K562 (cell line): ENCODE measurements around the gene SYF2. TPM values are rescaled to one million over a fixed set of nuclear protein-coding genes. Genes with fewer than 3 reads are reported as not detected.

Experiments
- ATAC-seq: fragments of 200-7000 bp; cut with Tn5 transposase; 3 replicates; pipeline ENCODE4 v1.9.1; 2020; ENCODE audit warnings: moderate library complexity
- BruUV-seq: library from RNA; stranded (reverse); fragments of 400-500 nt; replicated peaks from 2 replicates; lab custom pipeline; 2021; lab: Mats Ljungman, UMichigan
- CTCF ChIA-PET: fragments of 300-600 bp; formaldehyde crosslinking; extraction: SDS; loops from one replicate; lab custom pipeline; 2021; ENCODE audit warnings: low intra/inter-chr PET ratio; lab: Yijun Ruan, JAX
- POLR2A ChIA-PET: fragments of 300-600, 350-650 bp; sonication (Branson Sonifier 250); formaldehyde crosslinking; extraction: SDS; loops from one replicate; lab custom pipeline; 2021; ENCODE audit warnings: antibody characterized with exemption, inconsistent platforms; lab: Yijun Ruan, JAX
- DNase-seq, 4 experiments: peaks; one replicate each; pipeline versions ENCODE4 v3.0.0 to v3.0.0-alpha.2; 2011 to 2018; ENCODE audit warnings: low spot score in 3 of 4, mixed read lengths in 3 of 4; ENCODE audit errors: extremely low read depth in 1 of 4
- FAIRE-seq: peaks from 2 replicates; lab custom pipeline; 2011; peaks lifted over from hg19 to GRCh38; lab: Jason Lieb, UNC
- H2AFZ ChIP-seq: 2 replicates; pipeline ENCODE4 v1.6.0; 2011; ENCODE audit warnings: low read depth, low read length, control low read depth, inconsistent platforms
- H3K27ac ChIP-seq: fragments of 200-600 bp; 3 replicates; pipeline ENCODE4 v1.8.0; 2011; ENCODE audit warnings: low read depth, mild to moderate bottlenecking, control low read depth, inconsistent platforms, low read length, moderate library complexity, mixed read lengths; ENCODE audit errors: extremely low read depth
- H3K27me3 ChIP-seq, 2 experiments: fragments of 300-600 bp in 1 of 2; 2 replicates in 1 of 2; 3 replicates in 1 of 2; pipeline versions ENCODE4 v1.6.0 to v1.8.0; 2011; ENCODE audit warnings: inconsistent platforms in 2 of 2, low read length in 2 of 2, mild to moderate bottlenecking in 1 of 2, mixed read lengths in 1 of 2, moderate library complexity in 1 of 2; ENCODE audit not compliant: control insufficient read depth in 2 of 2, insufficient read depth in 2 of 2
- H3K36me3 ChIP-seq: fragments of 300-600 bp; 3 replicates; pipeline ENCODE4 v1.8.0; 2011; ENCODE audit warnings: mild to moderate bottlenecking, low read length, inconsistent platforms; ENCODE audit not compliant: control insufficient read depth, insufficient read depth
- H3K4me1 ChIP-seq, 2 experiments: fragments of 200-600 bp in 1 of 2; replicated peaks in 1 of 2; 2 replicates in 1 of 2; 3 replicates in 1 of 2; pipeline versions ENCODE4 v1.5.1 to v1.8.0; 2011; ENCODE audit warnings: inconsistent platforms in 2 of 2, low read length in 2 of 2, mild to moderate bottlenecking in 1 of 2, mixed read lengths in 1 of 2, moderate library complexity in 1 of 2; ENCODE audit not compliant: control insufficient read depth in 2 of 2, insufficient read depth in 2 of 2
- H3K4me2 ChIP-seq: 2 replicates; pipeline ENCODE4 v1.6.1; 2011; ENCODE audit warnings: low read length, control low read depth, inconsistent platforms, mixed read lengths; ENCODE audit not compliant: insufficient read depth
- H3K4me3 ChIP-seq: fragments of 200-600 bp; sonication (generic), shearing (Covaris generic); 2 replicates; pipeline ENCODE4 v1.5.1; 2016; ENCODE audit warnings: control low read depth, inconsistent platforms
- H3K79me2 ChIP-seq: fragments of 200-600 bp; 3 replicates; pipeline ENCODE4 v1.8.0; 2011; ENCODE audit warnings: low read length, inconsistent platforms; ENCODE audit not compliant: control insufficient read depth, insufficient read depth
- H3K9ac ChIP-seq, 2 experiments: 2 replicates each; pipeline versions ENCODE4 v1.6.0 to v1.6.1; 2011; ENCODE audit warnings: low read depth in 2 of 2, low read length in 2 of 2, control low read depth in 1 of 2, inconsistent platforms in 1 of 2, mild to moderate bottlenecking in 1 of 2, mixed read lengths in 1 of 2; ENCODE audit not compliant: insufficient read depth in 1 of 2
- H3K9me1 ChIP-seq: one replicate; pipeline ENCODE4 v1.6.0; 2011; ENCODE audit warnings: inconsistent platforms, mild to moderate bottlenecking, low read length, moderate library complexity; ENCODE audit not compliant: control insufficient read depth, insufficient read depth
- H3K9me3 ChIP-seq: replicated peaks from 2 replicates; pipeline ENCODE4 v1.5.1; 2011; ENCODE audit warnings: low read depth, low read length, inconsistent platforms; ENCODE audit not compliant: control insufficient read depth, insufficient read depth
- H4K20me1 ChIP-seq: replicated peaks from 2 replicates; pipeline ENCODE4 v1.6.1; 2011; ENCODE audit warnings: low read length, inconsistent platforms, mixed read lengths; ENCODE audit not compliant: control insufficient read depth, insufficient read depth
- ATF7 ChIP-seq: fragments of 450-650 bp; IDR thresholded peaks from 2 replicates; pipeline ENCODE4 v1.7.1; 2014; ENCODE audit warnings: mild to moderate bottlenecking, moderate library complexity
- BRF1 ChIP-seq: IDR thresholded peaks from 3 replicates; pipeline ENCODE4 v1.6.1; 2011; ENCODE audit warnings: borderline replicate concordance, mild to moderate bottlenecking; ENCODE audit not compliant: insufficient read length; ENCODE audit errors: extremely low read depth
- CAMTA2 ChIP-seq: fragments of 250-450 bp; sonication (Bioruptor Pico); conservative IDR thresholded peaks from 2 replicates; pipeline ENCODE4 v1.5.1; 2022
- MAFG ChIP-seq: fragments of 450-650 bp; conservative IDR thresholded peaks from 2 replicates; pipeline ENCODE4 v1.6.1; 2016; ENCODE audit warnings: missing genetic modification characterization, missing compliant biosample characterization
- MTA2 ChIP-seq: fragments of 450-650 bp; IDR thresholded peaks from 2 replicates; pipeline ENCODE4 v1.6.1; 2016; ENCODE audit warnings: low read depth
- SUPT5H ChIP-seq: fragments of 450-650 bp; IDR thresholded peaks from 2 replicates; pipeline ENCODE4 v1.6.1; 2016
- ZNF316 ChIP-seq: fragments of 450-650 bp; IDR thresholded peaks from 2 replicates; pipeline ENCODE4 v1.6.1; 2016
- ZNF584 ChIP-seq: fragments of 200-800 bp; sonication (Bioruptor generic); IDR thresholded peaks from 2 replicates; pipeline ENCODE4 v1.6.1; 2016; ENCODE audit warnings: low read depth, mild to moderate bottlenecking, missing genetic modification characterization, missing compliant biosample characterization
- ZNF830 ChIP-seq: fragments of 250-450 bp; sonication (Bioruptor Pico); IDR thresholded peaks from 2 replicates; pipeline ENCODE4 v1.5.0; 2021; ENCODE audit warnings: mild to moderate bottlenecking
- WGBS: fragments of 100-300 bp; shearing (Covaris generic); methylation state at CpG from one replicate; pipeline ENCODE4 v1.1.6; 2016; ENCODE audit warnings: low coverage, mixed read lengths; ENCODE audit not compliant: insufficient coverage; ENCODE audit errors: missing lambda C conversion rate; 5-methylcytosine and 5-hydroxymethylcytosine counted together
- in situ Hi-C: fragments of 300-500 bp; cut with MboI; formaldehyde crosslinking; loops from 4 replicates; pipeline ENCODE4 v1.15.0; 2018; ENCODE audit warnings: inconsistent platforms, mixed read lengths
- intact Hi-C: fragments of 100-400 bp; cut with micrococcal nuclease; formaldehyde crosslinking; loops from 2 replicates; pipeline ENCODE4 v1.14.2; 2022
- polyA plus RNA-seq, 8 experiments: library from polyadenylated mRNA; depleted of rRNA in 4 of 8; stranded (reverse) in 5 of 8; unstranded in 3 of 8; fragments of >200 nt; fragmentation: Nextera tagmentation in 2 of 8; fragmentation: Illumina TruSeq in 1 of 8; extraction: Ambion mirVana in 2 of 8; extraction: Trizol in 1 of 8; gene quantifications; 2 replicates each; pipeline versions ENCODE4 v1.2.1 to v1.2.3, GENCODE V29; 2011 to 2014; ENCODE audit warnings: inconsistent platforms in 1 of 8, missing spikeins in 1 of 8
- total RNA-seq, 7 experiments: library from RNA; depleted of rRNA in 6 of 7; stranded (reverse); fragments of >200 nt in 6 of 7; fragmentation: Illumina TruSeq in 2 of 7; extraction: Trizol in 2 of 7; gene quantifications; 2 replicates each; pipeline versions ENCODE4 v1.2.1 to v1.2.3, GENCODE V29; 2011 to 2021; ENCODE audit warnings: low replicate concordance in 1 of 7
- TF ChIP-seq, protein P1 (sequence below): sonication (generic); formaldehyde crosslinking; IDR thresholded peaks from 2 replicates; pipeline ENCODE4 v1.8.1; 2022; ENCODE audit warnings: missing genetic modification reagents

The SYF2 gene
- total and polyA plus RNA-seq, 9 of the 15 experiments (the other 6 are each of a cell fraction or from before 2014, with no cell fraction given) = 20.9 to 69.0 (median 43.2) TPM

DNA sequence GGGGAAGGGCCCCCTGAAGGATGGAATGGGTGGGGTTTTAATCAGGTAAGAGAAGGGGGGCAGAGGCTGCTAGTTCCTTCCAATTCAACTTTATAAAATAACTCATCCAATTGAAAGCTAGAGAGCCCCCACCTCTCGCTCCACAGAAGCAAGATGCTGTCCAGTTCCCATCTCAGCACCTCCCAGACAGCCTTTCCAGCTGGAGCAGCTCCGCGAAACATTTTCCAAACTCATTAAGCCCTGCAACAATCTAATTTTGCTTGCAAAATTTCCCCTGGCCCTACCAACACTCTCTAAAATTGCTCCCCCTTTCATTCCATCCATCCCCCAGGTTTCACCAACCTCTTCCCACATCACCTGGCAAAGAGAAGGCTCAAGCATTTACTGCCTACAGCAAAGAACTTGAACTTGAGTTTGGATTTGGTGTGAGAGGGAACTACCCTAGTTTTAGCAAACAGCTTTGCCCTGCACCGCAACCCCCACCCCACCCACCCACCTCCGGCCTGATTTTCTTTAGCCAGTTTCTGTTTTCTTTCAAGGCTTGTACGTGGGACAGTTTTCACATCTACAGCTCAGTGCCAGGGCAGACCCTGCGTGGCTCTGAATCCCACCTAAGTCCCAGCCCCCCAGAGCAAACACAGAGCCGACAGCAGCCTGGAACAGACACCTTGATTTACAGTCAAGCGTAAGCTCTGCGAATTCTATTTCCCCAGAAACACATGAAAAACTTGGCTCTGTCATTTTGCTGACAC, 46.7 kb downstream of the SYF2 start:
- H3K9me1 ChIP-seq = no peaks in the 10 kb centered on the region
- WGBS = 4% methylated on average over 10 of the region's 10 CpGs
- DNase-seq (no peak), ATAC-seq (no peak), FAIRE-seq (no peak)
- H3K27ac ChIP-seq = no peak overlapping the region
- H3K4me3 ChIP-seq = no peak overlapping the region
- H3K4me2 ChIP-seq = no peak overlapping the region
- POLR2A ChIA-PET = no interaction called here
- no peaks in the 10 kb centered on the region for H3K9me3 ChIP-seq
- H3K36me3 ChIP-seq = no peaks in the 10 kb centered on the region
- BruUV-seq = no TSS peak
- in situ Hi-C loops (no loop called here), intact Hi-C loops (no loop called here)
- CTCF ChIA-PET = no interaction called here
- no peak overlapping the region for H2AFZ ChIP-seq
- H3K27me3 ChIP-seq = peaks cover 43 to 70% of the 10 kb centered on the region in 2 experiments
- no peak overlapping the region for H3K9ac ChIP-seq
- H3K79me2 ChIP-seq = no peaks in the 10 kb centered on the region
- TF ChIP-seq BRF1 (no peak), ZNF584 (CRISPR knock-in tag) (no peak), CAMTA2 (CRISPR knock-in tag) (no peak), MTA2 (no peak), MAFG (tag) (0 out of 2 replicates have a peak, but pooled peaks have one; percentile 34), ZNF316 (peak; percentile 64; the same call in 1 of the 2 replicates), SUPT5H (no peak), ATF7 (no peak), ZNF830 (no peak)
- TF ChIP-seq, protein P1, sequence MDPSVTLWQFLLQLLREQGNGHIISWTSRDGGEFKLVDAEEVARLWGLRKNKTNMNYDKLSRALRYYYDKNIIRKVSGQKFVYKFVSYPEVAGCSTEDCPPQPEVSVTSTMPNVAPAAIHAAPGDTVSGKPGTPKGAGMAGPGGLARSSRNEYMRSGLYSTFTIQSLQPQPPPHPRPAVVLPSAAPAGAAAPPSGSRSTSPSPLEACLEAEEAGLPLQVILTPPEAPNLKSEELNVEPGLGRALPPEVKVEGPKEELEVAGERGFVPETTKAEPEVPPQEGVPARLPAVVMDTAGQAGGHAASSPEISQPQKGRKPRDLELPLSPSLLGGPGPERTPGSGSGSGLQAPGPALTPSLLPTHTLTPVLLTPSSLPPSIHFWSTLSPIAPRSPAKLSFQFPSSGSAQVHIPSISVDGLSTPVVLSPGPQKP = no peak
- peaks cover 0 to 5% of the 10 kb centered on the region in 2 experiments; a peak in 1 of 5 replicates for H3K4me1 ChIP-seq
- H4K20me1 ChIP-seq = no peaks in the 10 kb centered on the region
